ENCODE measurements around the gene ZFPM1.

GRCh38 chr16:88449267-88449561 is 3.9 kb upstream of the ZFPM1 start:
- TF ChIP-seq CTCF (IDR thresholded peaks at IDR 0.05; ENCODE audit: control extremely low read depth in 1 of 3, insufficient read depth in 1 of 3, low read depth in 1 of 3, low read length in 3 of 3), result no peak
- TF ChIP-seq POLR2A (IDR thresholded peaks at IDR 0.05; ENCODE audit: control extremely low read depth in 1 of 2, low read depth in 2 of 2, low read length in 2 of 2), result no peak
- TF ChIP-seq NRF1 (IDR thresholded peaks at IDR 0.05; ENCODE audit: low read depth, low read length), result no peak
- TF ChIP-seq SP1 (IDR thresholded peaks at IDR 0.05; ENCODE audit: low read depth, low read length), result no peak
- no peak for TF ChIP-seq KDM1A (IDR thresholded peaks at IDR 0.05; ENCODE audit: borderline replicate concordance, low read length)
- no peak for TF ChIP-seq ZNF274 (IDR thresholded peaks at IDR 0.05; ENCODE audit: borderline replicate concordance, extremely low read depth, low read length)
- TF ChIP-seq CHD1 (IDR thresholded peaks at IDR 0.05; ENCODE audit: low read depth, low read length), result no peak
- TF ChIP-seq SIN3A (conservative IDR thresholded peaks at IDR 0.05 in 1 of 2, IDR thresholded peaks at IDR 0.05 in 1 of 2; ENCODE audit: low read depth in 1 of 2, low read length in 2 of 2), result no peak
- no peak for TF ChIP-seq YY1 (IDR thresholded peaks at IDR 0.05; ENCODE audit: low read depth, low read length)
- TF ChIP-seq RAD21 (IDR thresholded peaks at IDR 0.05 in 1 of 2, conservative IDR thresholded peaks at IDR 0.05 in 1 of 2; ENCODE audit: low read depth in 2 of 2, low read length in 2 of 2), result no peak
- TF ChIP-seq KDM5A (IDR thresholded peaks at IDR 0.05; ENCODE audit: low read length), result no peak
